IMR-90 (cell line): ENCODE measurements around the gene POLR2E. TPM values are rescaled to one million over a fixed set of nuclear protein-coding genes. Genes with fewer than 3 reads are reported as not detected.

Experiments used
- ELK1 ChIP-seq: fragments of 150-350 bp; IDR thresholded peaks from 2 replicates; pipeline ENCODE4 v1.6.1; 2016; ENCODE audit warnings: low read depth, mild to moderate bottlenecking, low read length, moderate library complexity, borderline replicate concordance
- polyA plus RNA-seq, 3 experiments: library from polyadenylated mRNA; depleted of rRNA; stranded (reverse); fragments of >200 nt; gene quantifications; 2 replicates each; pipeline ENCODE4 v1.2.3, GENCODE V29; 2012; ENCODE audit warnings: low replicate concordance in 1 of 3
- total RNA-seq: library from RNA; depleted of rRNA; stranded (reverse); fragments of >200 nt; gene quantifications from 2 replicates; pipeline ENCODE4 v1.2.3, GENCODE V29; 2012

POLR2E gene
- total and polyA plus RNA-seq, 2 of the 4 experiments (the other 2 are of a cell fraction), result 294 to 391 TPM

- TF ChIP-seq ELK1, result no peak
Measured at GRCh38 chr19:1040476-1041271, 54.5 kb downstream of the POLR2E start (continued).
